ENCODE results near the gene ZMAT5. TPM values are rescaled to one million over a fixed set of nuclear protein-coding genes. Genes with fewer than 3 reads are reported as not detected.

ZMAT5 gene
- polyA plus RNA-seq, 3 donors = 27.1 to 79.4 (median 59.3) TPM

- no peaks in the 10 kb centered on the region for H3K9me3 ChIP-seq (replicated peaks in 1 of 2; ENCODE audit: control insufficient read depth in 1 of 2, insufficient read depth in 1 of 2, low read length in 2 of 2)
- H3K36me3 Mint-ChIP-seq = peaks cover 45 to 72% of the 10 kb centered on the region in 2 donors
- H3K4me1 Mint-ChIP-seq = peaks cover 21% of the 10 kb centered on the region
- no peak overlapping the region for H3K4me3 ChIP-seq (replicated peaks in 1 of 3; ENCODE audit: low read depth in 2 of 3, low read length in 3 of 3)
- peak overlapping the region in 3 of 7 donors; percentile 8 to 48 (median 24) for H3K27ac Mint-ChIP-seq
- no peaks in the 10 kb centered on the region for H3K9me3 Mint-ChIP-seq
- no peak overlapping the region for H2AFZ ChIP-seq (ENCODE audit: insufficient read depth, low read depth, low read length, poor library complexity, severe bottlenecking)
- H3K27me3 ChIP-seq (ENCODE audit: control insufficient read depth in 2 of 2, insufficient read depth in 2 of 2, low read length in 2 of 2) = no peaks in the 10 kb centered on the region
- DNase-seq = no peak
- no peaks in the 10 kb centered on the region for H4K20me1 ChIP-seq (ENCODE audit: insufficient read depth, low read length)
- no peak overlapping the region for H3K27ac ChIP-seq (ENCODE audit: low read depth in 1 of 2, low read length in 2 of 2)
- H3K36me3 ChIP-seq (replicated peaks in 1 of 2; ENCODE audit: control insufficient read depth in 1 of 2, insufficient read depth in 2 of 2, low read length in 2 of 2) = peaks cover 40 to 57% of the 10 kb centered on the region in 2 donors
- intact Hi-C loops (cut with micrococcal nuclease) = no loop called here
- no peak overlapping the region for H3K4me3 Mint-ChIP-seq
- H3K79me2 ChIP-seq (ENCODE audit: insufficient read depth, low read length) = peaks cover 12% of the 10 kb centered on the region
- 96% methylated on average over 9 of the region's 9 CpGs for WGBS (ENCODE audit: insufficient coverage)
- no peaks in the 10 kb centered on the region for H3K27me3 Mint-ChIP-seq (ENCODE audit: low read depth in 3 of 3)
- no peak overlapping the region for H3K9ac ChIP-seq (ENCODE audit: insufficient read depth, low read length, poor library complexity, severe bottlenecking)
- peaks cover 19 to 21% of the 10 kb centered on the region in 2 donors for H3K4me1 ChIP-seq (ENCODE audit: control insufficient read depth in 1 of 2, insufficient read depth in 2 of 2, low read length in 2 of 2)
- no peak for TF ChIP-seq CTCF (IDR thresholded peaks at IDR 0.05)
- H3K4me2 ChIP-seq (replicated peaks; ENCODE audit: extremely low read depth, low read length, poor library complexity, severe bottlenecking) = no peak overlapping the region
These were observed 18.4 kb downstream of the ZMAT5 start for GRCh38 chr22:29748248-29748893.

- 99% methylated on average over 7 of the region's 7 CpGs for whole genome bisulfite sequencing (ENCODE audit: insufficient coverage)
- H3K9ac ChIP-seq (ENCODE audit: insufficient read depth, low read length, poor library complexity, severe bottlenecking) = no peak overlapping the region
- no peaks in the 10 kb centered on the region for H3K9me3 Mint-ChIP-seq
These were observed 19.0 kb downstream of the ZMAT5 start for GRCh38 chr22:29747832-29748231.

More at GRCh38 chr22:29747832-29748231, 19.0 kb downstream of the ZMAT5 start:
- H3K4me3 ChIP-seq (replicated peaks in 1 of 3; ENCODE audit: low read depth in 2 of 3, low read length in 3 of 3) = no peak overlapping the region
- peaks cover 19 to 21% of the 10 kb centered on the region in 2 donors for H3K4me1 ChIP-seq (ENCODE audit: control insufficient read depth in 1 of 2, insufficient read depth in 2 of 2, low read length in 2 of 2)
- H3K79me2 ChIP-seq (ENCODE audit: insufficient read depth, low read length) = peaks cover 12% of the 10 kb centered on the region
- TF ChIP-seq CTCF (IDR thresholded peaks at IDR 0.05) = no peak
- H4K20me1 ChIP-seq (ENCODE audit: insufficient read depth, low read length) = no peaks in the 10 kb centered on the region
- Mint-ChIP-seq H3K27ac (peak overlapping the region in 3 of 7 donors; percentile 8 to 48 (median 24)), H3K36me3 (peaks cover 48 to 69% of the 10 kb centered on the region in 2 donors), H3K27me3 (ENCODE audit: low read depth in 3 of 3) (no peaks in the 10 kb centered on the region), H3K4me1 (peaks cover 21% of the 10 kb centered on the region), H3K4me3 (no peak overlapping the region)
- H3K4me2 ChIP-seq (replicated peaks; ENCODE audit: extremely low read depth, low read length, poor library complexity, severe bottlenecking) = no peak overlapping the region
- H2AFZ ChIP-seq (ENCODE audit: insufficient read depth, low read depth, low read length, poor library complexity, severe bottlenecking) = no peak overlapping the region
- H3K36me3 ChIP-seq (replicated peaks in 1 of 2; ENCODE audit: control insufficient read depth in 1 of 2, insufficient read depth in 2 of 2, low read length in 2 of 2) = peaks cover 40 to 51% of the 10 kb centered on the region in 2 donors
- no peaks in the 10 kb centered on the region for H3K9me3 ChIP-seq (replicated peaks in 1 of 2; ENCODE audit: control insufficient read depth in 1 of 2, insufficient read depth in 1 of 2, low read length in 2 of 2)
- H3K27ac ChIP-seq (ENCODE audit: low read depth in 1 of 2, low read length in 2 of 2) = no peak overlapping the region
- intact Hi-C loops (cut with micrococcal nuclease) = no loop called here
- H3K27me3 ChIP-seq (ENCODE audit: control insufficient read depth in 2 of 2, insufficient read depth in 2 of 2, low read length in 2 of 2) = no peaks in the 10 kb centered on the region
- no peak for DNase-seq

All from CD14-positive monocyte (primary cell).